GM23338 (cell line): ENCODE measurements around the gene STPG2. TPM values are rescaled to one million over a fixed set of nuclear protein-coding genes. Genes with fewer than 3 reads are reported as not detected.
A peak's percentile ranks its signal among the peaks of the same experiment; 100 is the strongest.

Source experiments
- ATAC-seq: fragments of 200-7000 bp; cut with Tn5 transposase; 3 replicates; pipeline ENCODE4 v1.9.1; 2020
- DNase-seq: peaks from one replicate; pipeline ENCODE4 v3.0.0-alpha.2; 2015; ENCODE audit warnings: low spot score
- H2AFZ ChIP-seq: fragments of 200-600 bp; sonication (generic); 2 replicates; pipeline ENCODE4 v1.8.0; 2016; ENCODE audit warnings: antibody characterized with exemption, mild to moderate bottlenecking, moderate library complexity
- H3F3A ChIP-seq: fragments of 200-600 bp; sonication (generic); replicated peaks from 2 replicates; pipeline ENCODE4 v1.8.0; 2017; ENCODE audit warnings: antibody characterized with exemption, mixed run types, low read depth
- H3K27ac ChIP-seq: fragments of 200-600 bp; sonication (generic); 2 replicates; pipeline ENCODE4 v1.6.1; 2016; ENCODE audit warnings: low read depth
- H3K27me3 ChIP-seq: fragments of 200-600 bp; sonication (generic); 2 replicates; pipeline ENCODE4 v1.8.0; 2016; ENCODE audit warnings: mild to moderate bottlenecking, mixed run types, moderate library complexity; ENCODE audit not compliant: insufficient read depth
- H3K36me3 ChIP-seq: fragments of 200-600 bp; sonication (generic); 2 replicates; pipeline ENCODE4 v1.8.0; 2016; ENCODE audit warnings: mild to moderate bottlenecking; ENCODE audit not compliant: insufficient read depth
- H3K4me1 ChIP-seq: fragments of 200-600 bp; sonication (generic); 2 replicates; pipeline ENCODE4 v1.8.0; 2016; ENCODE audit warnings: mild to moderate bottlenecking, moderate library complexity; ENCODE audit not compliant: insufficient read depth
- H3K4me2 ChIP-seq: fragments of 200-600 bp; sonication (generic); 2 replicates; pipeline ENCODE4 v1.7.1; 2017; ENCODE audit warnings: mixed run types
- H3K4me3 ChIP-seq: fragments of 200-600 bp; sonication (generic); 2 replicates; pipeline ENCODE4 v1.6.1; 2016; ENCODE audit warnings: mixed run types
- H3K79me2 ChIP-seq: fragments of 200-600 bp; sonication (generic); replicated peaks from 2 replicates; pipeline ENCODE4 v1.8.0; 2017; ENCODE audit warnings: mild to moderate bottlenecking; ENCODE audit not compliant: insufficient read depth
- H3K9me2 ChIP-seq: fragments of 200-600 bp; sonication (generic); 2 replicates; pipeline ENCODE4 v1.8.0; 2017; ENCODE audit not compliant: insufficient read depth
- H4K20me1 ChIP-seq: fragments of 200-600 bp; sonication (generic); replicated peaks from 2 replicates; pipeline ENCODE4 v1.8.0; 2017; ENCODE audit warnings: mild to moderate bottlenecking; ENCODE audit not compliant: insufficient read depth
- H3K27ac Mint-ChIP-seq: 2 replicates; pipeline ENCODE4 v1.8.0; 2020; ENCODE audit warnings: inconsistent platforms, mild to moderate bottlenecking, moderate library complexity, mixed read lengths
- H3K27me3 Mint-ChIP-seq: 3 replicates; pipeline ENCODE4 v1.8.0; 2022; ENCODE audit warnings: low read depth, mild to moderate bottlenecking, moderate library complexity, mixed read lengths, inconsistent platforms; ENCODE audit not compliant: insufficient read depth, poor library complexity
- H3K36me3 Mint-ChIP-seq: 3 replicates; pipeline ENCODE4 v1.8.0; 2021; ENCODE audit warnings: low read depth, mild to moderate bottlenecking, inconsistent platforms, moderate library complexity, mixed read lengths
- H3K4me1 Mint-ChIP-seq: 3 replicates; pipeline ENCODE4 v1.8.0; 2020; ENCODE audit warnings: mild to moderate bottlenecking, inconsistent platforms, mixed read lengths
- H3K4me3 Mint-ChIP-seq: 3 replicates; pipeline ENCODE4 v1.8.0; 2021; ENCODE audit warnings: moderate library complexity, mild to moderate bottlenecking, inconsistent platforms, mixed read lengths
- H3K9me3 Mint-ChIP-seq: 3 replicates; pipeline ENCODE4 v1.8.0; 2020; ENCODE audit warnings: moderate library complexity, mild to moderate bottlenecking, inconsistent platforms, mixed read lengths
- CREB1 ChIP-seq: fragments of 250-450 bp; sonication (Bioruptor Pico); IDR thresholded peaks from 2 replicates; pipeline ENCODE4 v1.5.0; 2020; ENCODE audit warnings: low read depth, mild to moderate bottlenecking, moderate library complexity
- EZH2 ChIP-seq: fragments of 200-600 bp; sonication (generic); IDR thresholded peaks from one replicate; pipeline ENCODE4 v1.8.0; 2017; ENCODE audit warnings: antibody characterized with exemption, mild to moderate bottlenecking, low read depth; ENCODE audit not compliant: unreplicated experiment
- EZH2phosphoT487 ChIP-seq: fragments of 200-600 bp; sonication (generic); IDR thresholded peaks from one replicate; pipeline ENCODE4 v1.8.1; 2018; ENCODE audit warnings: antibody characterized with exemption; ENCODE audit not compliant: unreplicated experiment
- JUNB ChIP-seq: IDR thresholded peaks from one replicate; pipeline ENCODE4 v1.6.1; 2016; ENCODE audit warnings: antibody characterized with exemption; ENCODE audit not compliant: unreplicated experiment
- NANOG ChIP-seq: IDR thresholded peaks from 2 replicates; pipeline ENCODE4 v1.6.1; 2016; ENCODE audit warnings: antibody characterized with exemption, borderline replicate concordance
- POLR2AphosphoS5 ChIP-seq: IDR thresholded peaks from 2 replicates; pipeline ENCODE4 v1.6.1; 2016; ENCODE audit warnings: antibody characterized with exemption, low read depth
- REST ChIP-seq: IDR thresholded peaks from one replicate; pipeline ENCODE4 v1.6.1; 2018; ENCODE audit warnings: antibody characterized with exemption; ENCODE audit not compliant: unreplicated experiment
- STAT1 ChIP-seq: IDR thresholded peaks from one replicate; pipeline ENCODE4 v1.6.1; 2016; ENCODE audit warnings: antibody characterized with exemption; ENCODE audit not compliant: unreplicated experiment
- ZNF114 ChIP-seq: fragments of 250-450 bp; sonication (Bioruptor Pico); IDR thresholded peaks from 2 replicates; pipeline ENCODE4 v1.5.0; 2020; ENCODE audit warnings: mild to moderate bottlenecking, moderate library complexity
- ZNF331 ChIP-seq: fragments of 250-450 bp; sonication (Bioruptor Pico); IDR thresholded peaks from 2 replicates; pipeline ENCODE4 v1.5.0; 2020; ENCODE audit warnings: low read depth, mild to moderate bottlenecking, moderate library complexity
- ZNF462 ChIP-seq: fragments of 250-450 bp; sonication (Bioruptor Pico); IDR thresholded peaks from 2 replicates; pipeline ENCODE4 v1.5.0; 2020; ENCODE audit warnings: mild to moderate bottlenecking, moderate library complexity
- polyA plus RNA-seq: library from polyadenylated mRNA; unstranded; fragments of >200 nt; fragmentation: Nextera tagmentation; extraction: Ambion mirVana; gene quantifications from 2 replicates; pipeline ENCODE4 v1.2.1, GENCODE V29; 2016
- total RNA-seq: library from RNA; depleted of rRNA; stranded (reverse); fragments of >200 nt; shearing (Covaris generic); gene quantifications from 2 replicates; pipeline ENCODE4 v1.2.3, GENCODE V29; 2014
- TF ChIP-seq, protein P1 (sequence below): IDR thresholded peaks from 2 replicates; pipeline ENCODE4 v1.6.1; 2016; ENCODE audit warnings: antibody characterized with exemption
- TF ChIP-seq, protein P2 (sequence below), 2 experiments: fragments of 200-600 bp in 1 of 2; sonication (generic) in 1 of 2; conservative IDR thresholded peaks; 2 replicates each; pipeline versions ENCODE4 v1.5.1 to v1.6.1; 2016 to 2017; ENCODE audit warnings: antibody characterized with exemption in 2 of 2, low read depth in 2 of 2, mild to moderate bottlenecking in 2 of 2, moderate library complexity in 1 of 2

The STPG2 gene
- total and polyA plus RNA-seq, 2 experiments from 2014 or later = 0.17 to 0.32 TPM

DNA sequence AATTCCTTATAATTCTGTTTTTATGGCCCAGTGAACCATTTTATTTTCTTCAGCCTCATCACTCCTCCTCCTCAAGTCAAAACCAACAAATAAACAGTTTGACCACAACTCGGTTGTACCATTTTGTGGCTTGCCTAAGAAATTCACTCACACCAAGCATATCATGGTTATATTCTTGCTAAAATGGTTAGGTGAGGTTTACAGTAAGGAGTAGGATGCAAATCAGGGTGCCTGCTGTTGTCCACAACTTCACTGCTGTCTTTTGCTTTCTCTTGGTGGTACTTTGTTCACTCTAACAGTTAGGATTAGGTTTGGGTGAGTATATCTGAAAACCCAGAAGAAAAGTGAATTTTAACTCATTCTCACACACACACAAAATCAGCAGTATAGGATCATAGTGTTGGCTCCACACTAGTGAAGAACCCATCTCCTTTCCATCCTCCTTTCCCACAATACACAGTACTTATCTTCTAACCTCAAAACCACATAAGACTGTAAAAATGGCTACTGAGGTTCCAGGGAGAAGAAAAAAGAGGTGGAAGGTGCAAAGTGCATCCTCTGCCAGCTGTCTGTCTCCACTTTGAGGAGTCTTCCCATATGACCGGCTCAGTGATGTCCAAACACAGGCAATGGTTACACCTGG, 368.8 kb downstream of the STPG2 start:
- no peaks in the 10 kb centered on the region for H4K20me1 ChIP-seq

More for the DNA sequence above, 368.8 kb downstream of the STPG2 start:
- no peaks in the 10 kb centered on the region for H3K4me1 ChIP-seq
- Mint-ChIP-seq H3K27me3 (peaks cover 4% of the 10 kb centered on the region), H3K9me3 (peaks cover 11% of the 10 kb centered on the region), H3K4me3 (no peak overlapping the region), H3K4me1 (peaks cover 7% of the 10 kb centered on the region; the same call in 2 of the 3 replicates), H3K27ac (no peak overlapping the region), H3K36me3 (0 out of 3 replicates have a peak, but pooled peaks cover 3% of the 10 kb centered on the region)
- ATAC-seq = no peak
- peaks cover 4% of the 10 kb centered on the region; the same call in 1 of the 2 replicates for H3K9me2 ChIP-seq
- no peak overlapping the region for H3K4me2 ChIP-seq
- H2AFZ ChIP-seq = 0 out of 2 replicates have a peak overlapping the region, but pooled peaks have one; percentile 23
- no peaks in the 10 kb centered on the region for H3K36me3 ChIP-seq
- no peak for TF ChIP-seq JUNB
- no peak for TF ChIP-seq NANOG
- TF ChIP-seq, protein P1, sequence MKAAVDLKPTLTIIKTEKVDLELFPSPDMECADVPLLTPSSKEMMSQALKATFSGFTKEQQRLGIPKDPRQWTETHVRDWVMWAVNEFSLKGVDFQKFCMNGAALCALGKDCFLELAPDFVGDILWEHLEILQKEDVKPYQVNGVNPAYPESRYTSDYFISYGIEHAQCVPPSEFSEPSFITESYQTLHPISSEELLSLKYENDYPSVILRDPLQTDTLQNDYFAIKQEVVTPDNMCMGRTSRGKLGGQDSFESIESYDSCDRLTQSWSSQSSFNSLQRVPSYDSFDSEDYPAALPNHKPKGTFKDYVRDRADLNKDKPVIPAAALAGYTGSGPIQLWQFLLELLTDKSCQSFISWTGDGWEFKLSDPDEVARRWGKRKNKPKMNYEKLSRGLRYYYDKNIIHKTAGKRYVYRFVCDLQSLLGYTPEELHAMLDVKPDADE = no peak
- TF ChIP-seq EZH2phosphoT487 = no peak
- TF ChIP-seq, protein P2, sequence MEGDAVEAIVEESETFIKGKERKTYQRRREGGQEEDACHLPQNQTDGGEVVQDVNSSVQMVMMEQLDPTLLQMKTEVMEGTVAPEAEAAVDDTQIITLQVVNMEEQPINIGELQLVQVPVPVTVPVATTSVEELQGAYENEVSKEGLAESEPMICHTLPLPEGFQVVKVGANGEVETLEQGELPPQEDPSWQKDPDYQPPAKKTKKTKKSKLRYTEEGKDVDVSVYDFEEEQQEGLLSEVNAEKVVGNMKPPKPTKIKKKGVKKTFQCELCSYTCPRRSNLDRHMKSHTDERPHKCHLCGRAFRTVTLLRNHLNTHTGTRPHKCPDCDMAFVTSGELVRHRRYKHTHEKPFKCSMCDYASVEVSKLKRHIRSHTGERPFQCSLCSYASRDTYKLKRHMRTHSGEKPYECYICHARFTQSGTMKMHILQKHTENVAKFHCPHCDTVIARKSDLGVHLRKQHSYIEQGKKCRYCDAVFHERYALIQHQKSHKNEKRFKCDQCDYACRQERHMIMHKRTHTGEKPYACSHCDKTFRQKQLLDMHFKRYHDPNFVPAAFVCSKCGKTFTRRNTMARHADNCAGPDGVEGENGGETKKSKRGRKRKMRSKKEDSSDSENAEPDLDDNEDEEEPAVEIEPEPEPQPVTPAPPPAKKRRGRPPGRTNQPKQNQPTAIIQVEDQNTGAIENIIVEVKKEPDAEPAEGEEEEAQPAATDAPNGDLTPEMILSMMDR (conservative IDR thresholded peaks at IDR 0.05; ENCODE audit: low read depth in 2 of 2) = no peak
- no peak for TF ChIP-seq REST
- no peak for TF ChIP-seq POLR2AphosphoS5
- TF ChIP-seq ZNF114 (CRISPR knock-in tag) = no peak
- TF ChIP-seq CREB1 = no peak
- no peak for TF ChIP-seq ZNF331 (CRISPR knock-in tag)
- TF ChIP-seq ZNF462 = no peak
- no peak for TF ChIP-seq EZH2
- no peak for TF ChIP-seq STAT1
- DNase-seq = no peak
- H3K27me3 ChIP-seq = no peaks in the 10 kb centered on the region
- no peak overlapping the region for H3K4me3 ChIP-seq
- no peaks in the 10 kb centered on the region for H3F3A ChIP-seq
- H3K79me2 ChIP-seq = no peaks in the 10 kb centered on the region
- H3K27ac ChIP-seq = no peak overlapping the region
